ENCODE data around the gene TIMM13.

TIMM13 gene

DNA sequence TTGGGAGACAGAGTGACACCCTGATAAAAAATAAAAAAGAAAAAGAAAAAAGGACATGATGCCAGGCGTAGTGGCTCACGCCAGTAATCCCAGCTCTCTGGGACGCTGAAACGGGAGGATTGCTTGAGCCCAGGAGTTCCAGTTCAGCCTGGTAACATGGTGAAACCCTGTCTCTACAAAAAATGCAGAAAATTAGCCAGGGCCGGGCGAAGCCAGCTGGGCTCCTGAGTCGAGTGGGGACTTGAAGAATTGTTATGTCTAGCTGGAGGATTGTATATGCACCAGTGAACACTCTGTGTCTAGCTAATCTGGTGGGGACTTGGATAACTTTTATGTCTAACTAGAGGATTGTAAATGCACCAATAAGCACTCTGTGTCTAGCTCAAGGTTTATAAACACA, 35.0 kb downstream of the TIMM13 start:
- DNase-seq (ENCODE audit: low read depth), result no peak
- TF ChIP-seq CTCF (IDR thresholded peaks at IDR 0.05; ENCODE audit: low read depth, low read length, missing control alignments), result no peak
- no peak overlapping the region for H3K4me3 ChIP-seq (ENCODE audit: low read depth, low read length)
- in situ Hi-C loops (cut with HindIII; ENCODE audit: low sequenced_read_pairs), result no loop called here

DNA sequence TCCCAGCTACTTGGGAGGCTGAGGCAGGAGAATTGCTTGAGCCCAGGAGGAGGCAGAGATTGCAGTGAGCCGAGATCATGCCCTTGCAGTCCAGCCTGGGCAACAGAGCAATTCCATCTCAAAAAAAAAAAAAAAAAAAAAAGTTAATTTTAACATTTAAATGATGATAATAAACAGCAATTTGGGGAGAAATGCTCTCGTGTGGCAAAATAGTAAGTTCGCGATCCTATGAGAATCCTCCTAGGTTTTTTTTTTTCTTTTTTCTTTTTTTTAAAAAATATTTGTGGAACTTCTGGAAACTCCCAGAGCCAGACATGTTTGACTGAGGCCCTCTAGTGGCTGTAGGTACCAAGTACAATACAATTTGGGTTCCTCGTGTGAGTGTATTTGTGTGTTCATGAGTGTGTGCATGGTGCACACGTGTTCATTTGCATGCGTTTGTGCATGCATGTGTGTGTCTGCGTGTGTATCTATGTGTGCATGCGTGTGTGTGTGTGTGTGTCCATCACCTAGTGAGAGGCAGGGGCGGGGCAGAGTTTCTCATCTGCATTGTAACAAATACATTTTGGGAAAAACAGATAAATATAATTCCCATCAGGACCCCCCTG, 36.2 kb downstream of the TIMM13 start:
- peak; percentile 84 for TF ChIP-seq CTCF (IDR thresholded peaks at IDR 0.05; ENCODE audit: low read depth, low read length, missing control alignments)
- in situ Hi-C loops (cut with HindIII; ENCODE audit: low sequenced_read_pairs), result no loop called here
- no peak overlapping the region for H3K4me3 ChIP-seq (ENCODE audit: low read depth, low read length)
- DNase-seq (ENCODE audit: low read depth), result peak; percentile 49

DNA sequence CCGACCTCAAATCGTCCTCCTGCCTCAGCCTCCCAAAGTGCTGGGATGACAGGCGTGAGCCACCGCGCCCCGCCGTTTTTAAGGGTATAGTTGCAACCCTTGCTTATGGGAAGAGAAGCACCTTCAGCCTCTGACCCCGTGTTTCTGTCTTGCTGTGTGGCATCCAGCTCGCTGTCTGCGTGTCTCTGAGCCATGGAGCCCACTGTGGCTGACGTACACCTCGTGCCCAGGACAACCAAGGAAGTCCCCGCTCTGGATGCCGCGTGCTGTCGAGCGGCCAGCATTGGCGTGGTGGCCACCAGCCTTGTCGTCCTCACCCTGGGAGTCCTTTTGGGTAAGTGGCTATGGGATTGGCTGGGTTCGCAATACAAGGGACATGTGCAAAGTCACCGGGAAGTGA, 37.8 kb downstream of the TIMM13 start:
- H3K4me3 ChIP-seq (ENCODE audit: low read depth, low read length), result no peak overlapping the region
- in situ Hi-C loops (cut with HindIII; ENCODE audit: low sequenced_read_pairs), result no loop called here
- no peak for DNase-seq (ENCODE audit: low read depth)
- no peak for TF ChIP-seq CTCF (IDR thresholded peaks at IDR 0.05; ENCODE audit: low read depth, low read length, missing control alignments)

DNA sequence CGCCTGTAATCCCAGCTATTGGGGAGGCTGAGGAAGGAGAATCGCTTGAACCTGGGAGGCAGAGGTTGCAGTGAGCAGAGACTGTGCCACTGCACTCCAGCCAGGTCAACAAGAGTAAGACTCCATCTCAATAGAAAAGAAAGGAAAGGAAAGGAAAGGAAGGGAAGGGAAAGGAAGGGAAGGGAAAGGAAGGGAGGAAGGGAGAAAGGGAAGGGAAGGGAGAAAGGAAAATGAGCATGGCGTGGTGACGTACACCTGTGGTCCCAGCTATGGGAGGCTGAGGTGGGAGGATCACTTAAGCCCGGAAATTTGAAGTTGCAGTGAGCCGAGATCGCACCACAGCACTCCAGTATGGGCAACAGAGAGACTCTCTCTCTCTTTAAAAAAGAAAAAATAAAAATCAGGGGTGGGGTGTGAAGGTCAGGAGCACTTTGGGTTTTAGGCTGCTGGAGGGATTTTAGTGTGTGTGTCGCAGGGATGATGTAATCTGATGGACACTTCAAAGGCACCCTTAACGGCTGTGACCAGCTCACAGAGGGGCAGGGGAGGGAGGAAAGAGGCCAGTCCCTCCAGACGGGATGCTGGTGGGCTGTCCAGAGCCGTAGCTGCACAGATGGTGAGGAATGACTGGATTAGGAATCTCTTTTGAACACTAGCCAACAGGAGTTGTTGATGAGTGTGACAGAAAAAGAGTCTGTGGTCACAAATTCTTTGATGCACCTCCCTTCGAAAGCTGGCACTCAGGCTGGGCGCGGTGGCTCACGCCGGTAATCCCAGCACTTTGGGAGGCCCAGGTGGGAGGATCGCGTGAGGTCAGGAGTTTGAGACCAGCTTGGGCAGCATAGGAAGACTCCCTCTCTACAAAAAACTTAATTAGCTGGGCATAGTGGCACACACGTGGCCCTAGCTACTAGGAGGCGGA, 39.8 kb downstream of the TIMM13 start:
- no peak for TF ChIP-seq CTCF (IDR thresholded peaks at IDR 0.05; ENCODE audit: low read depth, low read length, missing control alignments)
- no peak overlapping the region for H3K4me3 ChIP-seq (ENCODE audit: low read depth, low read length)
- no peak for DNase-seq (ENCODE audit: low read depth)
- in situ Hi-C loops (cut with HindIII; ENCODE audit: low sequenced_read_pairs), result no loop called here

DNA sequence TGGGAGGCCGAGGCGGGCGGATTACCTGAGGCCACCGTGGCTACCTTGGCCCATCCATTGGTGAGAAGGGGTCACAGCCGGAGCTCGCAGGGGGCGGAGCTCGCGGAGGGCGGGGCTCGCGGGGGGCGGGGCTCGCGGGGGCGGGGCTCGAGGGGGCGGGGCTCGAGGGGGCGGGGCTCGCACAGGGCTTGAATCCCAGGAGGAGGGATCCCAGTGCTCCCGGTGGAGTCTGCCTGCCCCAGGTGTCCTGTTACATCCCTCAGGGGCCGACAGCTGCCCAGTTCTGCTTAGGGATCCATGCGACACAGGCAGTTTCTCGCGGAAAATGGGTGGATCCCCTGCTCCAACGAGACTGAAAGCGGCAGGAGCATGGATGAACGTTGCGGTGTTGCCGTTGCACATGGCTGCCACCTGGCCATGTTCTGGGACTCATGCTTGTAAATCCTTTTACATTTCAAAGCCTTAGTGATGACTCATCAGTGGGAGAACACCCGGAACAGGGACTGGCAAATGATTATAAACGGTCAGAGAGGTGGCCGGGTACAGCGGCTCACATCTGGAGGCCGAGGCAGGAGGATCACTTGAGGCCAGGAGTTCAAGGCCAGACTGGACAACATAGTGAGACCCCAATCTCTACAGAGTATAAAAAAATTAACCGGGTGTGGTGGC, 42.2 kb downstream of the TIMM13 start:
- in situ Hi-C loops (cut with HindIII; ENCODE audit: low sequenced_read_pairs), result no loop called here
- no peak for TF ChIP-seq CTCF (IDR thresholded peaks at IDR 0.05; ENCODE audit: low read depth, low read length, missing control alignments)

DNA sequence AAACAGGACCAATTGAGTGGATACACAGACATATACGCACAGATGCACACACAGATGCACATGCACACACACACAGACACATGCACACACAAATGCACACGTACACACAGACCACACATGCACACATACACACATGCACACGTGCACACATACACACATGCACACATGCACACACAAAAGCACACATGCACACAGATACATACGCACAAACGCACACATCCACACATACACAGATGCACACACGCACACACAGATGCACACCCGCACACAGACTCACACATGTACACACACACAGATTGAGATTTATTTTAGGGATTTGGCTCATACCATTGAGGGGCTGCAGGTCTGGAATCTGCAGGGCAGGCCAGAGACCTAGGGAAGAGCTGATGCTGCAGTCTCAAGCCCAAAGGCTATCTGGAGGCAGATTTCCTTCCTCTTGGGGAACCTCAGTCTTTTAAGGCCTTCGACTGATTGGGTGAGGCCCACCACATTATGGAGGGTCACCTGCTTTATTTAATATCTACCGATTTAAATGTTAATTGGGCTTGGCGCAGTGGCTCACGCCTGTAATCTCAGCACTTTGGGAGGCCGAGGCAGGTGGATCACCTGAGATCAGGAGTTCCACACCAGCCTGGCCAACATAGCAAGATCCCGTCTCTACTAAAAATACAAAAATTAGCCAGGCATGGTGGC, 44.7 kb downstream of the TIMM13 start:
- no peak overlapping the region for H3K4me3 ChIP-seq (ENCODE audit: low read depth, low read length)
- in situ Hi-C loops (cut with HindIII; ENCODE audit: low sequenced_read_pairs), result no loop called here
- TF ChIP-seq CTCF (IDR thresholded peaks at IDR 0.05; ENCODE audit: low read depth, low read length, missing control alignments), result no peak
- no peak for DNase-seq (ENCODE audit: low read depth)

More for the DNA sequence above, 42.2 kb downstream of the TIMM13 start:
- no peak for DNase-seq (ENCODE audit: low read depth)
- H3K4me3 ChIP-seq (ENCODE audit: low read depth, low read length), result no peak overlapping the region
